DMS114 treated with DMSO at 0.1 percent for 48 hours (cell line): ENCODE measurements around the gene GKN1.
"Not testable (repeated sequence)": the region's sequence is repeated elsewhere in the genome, so short reads cannot be mapped to it uniquely, and the experiment has no call there.

Experiments used
- DNase-seq: peaks from one replicate; lab custom pipeline; 2025; ENCODE audit not compliant: unreplicated experiment; lab: John Stamatoyannopoulos, UW

GKN1 gene

GRCh38 chr2:68974251-68974650 lies at the start of gene GKN1:
Gene GKN1 (plus strand): TSS chr2:68974636. CDS start chr2:68974678, 42 bp downstream.
- DNase-seq = no peak

- DNase-seq = peak; percentile 28
These were observed 49.0 kb upstream of the GKN1 start for GRCh38 chr2:68925295-68925896.

GRCh38 chr2:68926796-68927195 lies 47.6 kb upstream of the GKN1 start:
- no peak for DNase-seq

- DNase-seq = no peak
These were observed 43.2 kb upstream of the GKN1 start for GRCh38 chr2:68931149-68931711.

- DNase-seq = no peak
These were observed 42.6 kb upstream of the GKN1 start for GRCh38 chr2:68931799-68932198.

GRCh38 chr2:68932402-68932801 lies 42.0 kb upstream of the GKN1 start:
- DNase-seq = no peak

GRCh38 chr2:68934021-68934420 lies 40.4 kb upstream of the GKN1 start:
- no peak for DNase-seq

GRCh38 chr2:68935471-68935870 lies 39.0 kb upstream of the GKN1 start:
- DNase-seq = no peak

- no peak for DNase-seq
These were observed 38.0 kb upstream of the GKN1 start for GRCh38 chr2:68936427-68936826.

GRCh38 chr2:68936889-68937288 lies 37.5 kb upstream of the GKN1 start:
- DNase-seq = no peak

GRCh38 chr2:68937346-68938055 lies 36.9 kb upstream of the GKN1 start:
- no peak for DNase-seq

- DNase-seq = no peak
These were observed 35.5 kb upstream of the GKN1 start for GRCh38 chr2:68938938-68939337.

- no peak for DNase-seq
These were observed 34.5 kb upstream of the GKN1 start for GRCh38 chr2:68939962-68940361.

- DNase-seq = no peak
These were observed 34.1 kb upstream of the GKN1 start for GRCh38 chr2:68940369-68940768.

- no peak for DNase-seq
These were observed 31.6 kb upstream of the GKN1 start for GRCh38 chr2:68942827-68943226.

GRCh38 chr2:68943581-68944568 lies 30.6 kb upstream of the GKN1 start:
- peak; percentile 73 for DNase-seq

GRCh38 chr2:68946117-68946516 lies 28.3 kb upstream of the GKN1 start:
- DNase-seq = no peak

GRCh38 chr2:68948710-68949109 lies 25.7 kb upstream of the GKN1 start:
- DNase-seq = no peak

GRCh38 chr2:68951899-68952298 lies 22.5 kb upstream of the GKN1 start:
- no peak for DNase-seq

GRCh38 chr2:68952887-68953521 lies 21.4 kb upstream of the GKN1 start, which contains the start of gene GKN2:
Gene GKN2 (minus strand): TSS chr2:68952893. CDS start chr2:68952861, 32 bp downstream.
- no peak for DNase-seq

- not testable (repeated sequence) for DNase-seq
These were observed 19.0 kb upstream of the GKN1 start for GRCh38 chr2:68955432-68955831.
